Stimulated activated CD8-positive, alpha-beta memory T cell treated with anti-CD3 and anti-CD28 coated beads, Interleukin-2, amount 100 ng/mL, for 1 hour (primary cell): Measurements from ENCODE around the gene PGLYRP4.
"Not testable (repeated sequence)": the region's sequence is repeated elsewhere in the genome, so short reads cannot be mapped to it uniquely, and the experiment has no call there.

Experiments used
- DNase-seq, 2 donors: peaks; one replicate each; pipeline ENCODE4 v3.0.0-alpha.2; 2020; ENCODE audit warnings: low read depth in 2 of 2

Gene PGLYRP4

DNA sequence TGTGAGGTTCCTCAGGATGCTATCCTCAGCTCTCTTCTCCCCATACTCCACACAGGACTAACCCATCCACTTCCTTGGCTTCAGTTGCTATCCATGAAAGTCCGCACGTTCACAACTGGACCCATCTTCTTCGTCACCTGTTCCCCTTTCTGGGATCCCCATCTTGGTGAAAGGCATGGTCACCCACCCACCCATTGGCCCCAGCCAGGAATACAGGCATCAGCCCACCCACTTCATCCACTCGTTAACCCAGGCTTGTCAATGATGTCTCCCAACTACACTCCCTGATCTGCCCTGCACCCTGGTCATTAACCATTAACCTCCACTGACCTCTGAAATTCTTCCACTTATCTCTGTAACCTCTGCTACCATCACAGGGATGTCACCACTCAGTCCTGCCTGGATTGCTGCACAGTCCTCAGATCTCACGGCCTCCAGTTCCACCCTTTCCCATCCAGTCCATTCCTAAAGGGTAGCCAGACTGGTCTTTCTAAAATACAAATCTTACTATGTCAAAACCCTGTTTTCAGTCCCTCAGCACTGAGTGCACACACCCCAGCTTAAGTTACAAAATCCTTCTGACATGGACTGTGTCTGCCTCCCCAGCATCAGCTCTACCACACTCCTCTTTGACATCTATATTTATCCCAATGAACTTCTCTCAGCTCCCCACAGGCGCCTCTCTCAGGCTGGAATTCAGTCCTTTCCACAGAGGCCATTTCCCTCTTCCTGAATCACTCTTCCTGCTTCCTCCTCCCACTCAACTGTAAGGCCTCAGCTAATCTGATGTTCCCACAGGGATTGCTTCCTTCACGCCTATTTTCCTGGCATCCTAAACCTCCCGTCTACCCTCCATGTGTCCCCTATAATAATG is 10.4 kb downstream of the PGLYRP4 start:
- DNase-seq, result no peak

DNA sequence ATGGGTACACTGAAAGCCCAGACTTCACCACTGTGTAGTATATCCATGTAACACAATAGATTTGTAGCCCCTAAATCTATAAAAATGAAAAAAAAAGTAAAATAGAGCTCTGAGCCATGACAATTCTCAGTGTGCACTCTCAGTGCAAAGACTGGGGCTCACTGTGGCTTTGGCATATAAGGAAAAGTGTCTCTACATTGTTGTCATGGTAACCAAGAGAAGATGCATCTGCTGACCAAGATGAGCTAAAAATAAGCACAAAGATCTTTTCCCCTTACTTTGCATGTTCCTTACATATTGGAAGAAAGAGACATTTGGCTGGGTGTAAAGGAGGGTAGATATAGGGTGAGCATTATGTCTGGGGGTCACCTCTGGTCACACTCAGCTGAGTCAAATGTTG is 12.0 kb downstream of the PGLYRP4 start:
- DNase-seq, result no peak

DNA sequence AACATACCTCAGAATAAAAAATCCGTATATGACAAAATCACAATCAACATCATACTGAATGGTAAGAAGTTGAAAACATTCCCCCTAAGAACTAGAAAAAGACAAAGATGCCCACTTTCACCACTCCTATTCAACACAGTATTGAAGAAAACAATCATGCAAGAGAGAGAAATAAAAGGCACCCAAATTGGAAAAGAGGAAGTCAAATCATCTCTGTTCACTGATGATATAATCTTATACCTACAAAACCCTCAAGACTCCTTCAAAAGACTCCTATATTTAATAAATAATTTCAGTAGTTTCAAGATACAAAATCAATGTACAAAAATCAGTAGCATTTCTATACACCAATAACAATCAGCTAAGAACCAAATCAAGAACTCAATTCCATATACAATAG is 14.7 kb downstream of the PGLYRP4 start:
- DNase-seq, result no peak

DNA sequence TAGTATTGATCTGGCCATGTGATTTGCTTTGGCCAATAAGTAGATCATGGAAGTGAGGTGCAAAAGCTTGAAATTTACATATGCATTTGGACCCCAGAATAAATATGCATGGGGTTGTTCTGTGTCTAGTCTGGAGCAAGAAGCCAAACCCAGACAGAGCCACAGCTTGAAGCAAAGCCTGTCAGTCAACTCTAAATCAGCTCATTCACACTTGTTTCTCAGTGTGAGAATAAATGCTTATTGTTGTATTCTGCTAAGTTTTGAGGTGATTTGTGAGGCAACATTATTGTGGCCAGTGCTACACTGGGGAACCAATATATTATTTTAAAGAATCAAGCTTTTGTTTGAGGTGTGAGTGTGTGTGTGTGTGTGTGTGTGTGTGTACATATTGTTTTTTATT is 23.7 kb downstream of the PGLYRP4 start:
- no peak for DNase-seq

DNA sequence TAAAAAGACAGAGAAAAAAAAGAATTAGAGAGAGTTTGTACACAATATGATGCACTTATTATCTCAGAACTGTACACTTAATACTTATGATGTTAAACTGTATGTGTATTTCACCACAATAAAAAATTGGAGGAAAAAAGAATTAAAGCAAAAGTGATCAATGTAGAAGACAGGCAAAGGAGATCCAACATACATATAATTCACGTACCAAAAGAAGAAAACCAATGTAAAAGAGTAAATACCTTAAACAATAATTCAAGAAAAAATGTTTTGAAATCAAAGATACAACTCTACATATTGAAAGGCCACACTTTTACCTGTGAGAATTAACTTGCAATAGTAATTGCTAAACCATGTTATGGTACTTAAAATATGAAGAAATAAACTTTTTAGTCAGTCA is 26.1 kb downstream of the PGLYRP4 start:
- DNase-seq, result no peak

DNA sequence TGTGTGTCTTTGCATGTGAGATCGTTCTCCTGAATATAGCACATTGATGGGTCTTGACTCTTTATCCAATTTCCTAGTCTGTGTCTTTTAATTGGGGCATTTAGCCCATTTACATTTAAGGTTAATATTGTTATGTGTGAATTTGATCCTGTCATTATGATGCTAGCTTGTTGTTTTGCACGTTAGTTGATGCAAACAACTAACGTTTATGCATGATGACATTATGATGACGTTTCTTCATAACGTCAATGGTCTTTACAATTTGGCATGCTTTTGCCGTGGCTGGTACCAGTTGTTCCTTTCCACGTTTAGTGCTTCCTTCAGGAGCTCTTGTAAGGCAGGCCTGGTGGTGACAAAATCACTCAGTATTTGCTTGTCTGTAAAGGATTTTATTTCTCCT is 30.5 kb downstream of the PGLYRP4 start:
- not testable (repeated sequence) for DNase-seq

DNA sequence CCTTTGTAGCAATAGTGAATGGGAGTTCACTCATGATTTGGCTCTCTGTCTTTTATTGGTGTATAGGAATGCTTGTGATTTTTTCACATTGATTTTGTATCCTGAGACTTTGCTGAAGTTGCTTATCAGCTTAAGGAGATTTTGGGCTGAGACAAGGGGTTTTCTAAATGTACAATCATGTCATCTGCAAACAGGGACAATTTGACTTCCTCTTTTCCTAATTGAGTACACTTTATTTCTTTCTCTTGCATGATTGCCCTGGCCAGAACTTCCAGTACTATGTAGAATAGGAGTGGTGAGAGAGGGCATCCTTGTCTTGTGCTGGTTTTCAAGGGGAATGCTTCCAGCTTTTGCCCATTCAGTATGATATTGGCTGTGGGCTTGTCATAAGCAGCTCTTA is 32.6 kb downstream of the PGLYRP4 start:
- not testable (repeated sequence) for DNase-seq

DNA sequence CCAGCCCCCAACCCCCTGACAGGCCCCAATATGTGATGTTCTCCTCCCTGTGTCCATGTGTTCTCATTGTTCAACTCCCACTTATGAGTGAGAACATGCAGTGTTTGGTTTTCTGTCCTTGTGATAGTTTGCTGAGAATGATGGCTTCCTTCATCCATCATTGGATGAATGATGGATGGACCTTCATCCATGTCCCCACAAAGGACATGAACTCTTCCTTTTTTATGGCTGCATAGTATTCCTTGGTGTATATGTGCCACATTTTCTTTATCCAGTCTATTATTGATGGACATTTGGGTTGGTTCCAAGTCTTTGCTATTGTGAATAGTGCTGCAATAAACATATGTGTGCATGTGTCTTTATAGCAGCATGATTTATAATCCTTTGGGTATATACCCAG is 34.3 kb downstream of the PGLYRP4 start:
- not testable (repeated sequence) for DNase-seq

DNA sequence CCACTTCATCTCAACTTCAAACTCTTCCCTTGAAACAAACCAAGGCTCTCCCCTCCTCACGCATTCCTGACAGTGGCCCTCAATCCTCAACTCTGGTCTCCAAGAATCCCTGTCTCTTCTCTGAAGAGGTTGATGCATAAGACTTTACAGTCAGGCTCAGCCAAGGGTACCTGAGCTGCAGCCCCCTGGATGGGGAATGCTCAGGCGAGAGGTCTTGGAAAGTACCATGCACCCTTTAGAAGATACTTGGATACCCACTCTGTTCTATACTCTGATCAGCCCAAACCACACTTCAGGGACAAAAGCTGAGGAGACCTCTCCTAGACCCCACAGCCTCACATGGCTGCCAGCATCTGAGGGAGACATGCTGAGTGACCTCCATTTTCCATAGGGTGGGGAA is 35.4 kb downstream of the PGLYRP4 start:
- DNase-seq, result no peak

DNA sequence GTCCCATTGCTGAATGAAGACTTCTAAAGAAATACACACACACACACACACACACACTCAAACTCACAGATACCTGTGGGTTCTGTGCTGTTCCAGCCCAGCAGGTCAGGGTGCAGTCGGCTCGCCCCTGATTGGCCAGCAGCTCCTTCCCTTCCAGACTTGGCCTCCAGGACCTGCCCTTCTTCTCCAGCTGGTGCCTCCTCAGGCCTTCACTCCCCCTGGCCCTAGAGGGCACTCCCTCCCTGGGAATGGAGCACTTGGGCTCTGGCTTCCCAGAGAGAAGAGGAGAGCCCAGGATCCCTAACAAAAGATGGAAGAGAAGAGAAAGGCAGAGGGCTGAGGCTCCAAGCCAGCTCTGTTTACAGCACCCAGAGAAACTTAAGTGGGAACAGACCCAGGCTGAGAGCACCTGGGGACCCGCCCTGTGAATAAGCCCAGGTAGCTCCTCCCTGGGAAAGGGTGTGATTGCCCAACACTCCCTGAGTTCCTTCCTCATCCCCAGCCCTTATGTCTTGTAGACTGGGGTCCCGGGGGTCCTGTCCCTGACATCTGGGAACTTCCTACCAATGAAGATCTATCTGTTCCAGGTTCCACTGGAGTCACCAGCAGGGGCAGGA is 36.0 kb downstream of the PGLYRP4 start, which contains the start of gene PGLYRP3:
Gene PGLYRP3 (minus strand): TSS at position 383 of the 617 bp plus-strand sequence. CDS start 2,287 bp downstream, outside the sequence.
- no peak for DNase-seq

DNA sequence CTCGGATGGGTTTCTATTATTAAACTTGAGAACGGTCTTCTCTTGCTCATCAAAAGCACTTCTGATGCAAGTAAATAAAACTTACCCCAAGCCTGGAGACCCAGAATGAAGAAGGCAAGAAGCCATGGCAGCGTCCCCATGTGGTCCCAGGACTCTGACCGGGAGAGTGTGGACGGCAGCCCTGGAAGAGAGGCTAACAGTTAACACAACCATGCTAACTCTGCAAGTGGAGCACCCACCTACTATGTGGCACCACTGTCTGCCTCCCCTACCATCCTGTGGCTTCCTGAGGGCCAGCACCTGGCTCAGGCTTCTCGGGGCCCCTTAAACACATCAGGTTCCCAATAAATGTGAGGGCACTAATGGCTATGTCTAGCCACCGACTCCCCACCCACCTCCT is 38.1 kb downstream of the PGLYRP4 start:
- no peak for DNase-seq

DNA sequence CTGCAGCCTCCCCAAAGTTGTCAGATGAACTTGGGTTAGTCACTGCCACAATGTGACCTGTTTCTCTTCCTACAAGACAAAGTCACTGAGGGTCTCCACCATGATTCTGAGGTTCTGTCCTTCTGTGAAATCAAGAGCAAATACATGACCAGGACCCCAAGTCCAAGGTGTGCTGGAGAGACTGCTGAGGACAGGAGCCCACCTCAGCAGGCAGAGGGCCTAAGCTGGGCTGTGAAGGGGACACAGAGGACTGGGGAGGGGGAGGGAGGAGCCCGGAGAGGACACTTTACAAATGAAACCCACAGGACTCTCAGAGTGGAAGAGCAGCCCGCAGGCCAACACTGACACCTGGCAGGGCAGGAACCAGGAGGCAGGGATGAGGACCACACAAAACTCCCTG is 39.2 kb downstream of the PGLYRP4 start:
- no peak for DNase-seq

DNA sequence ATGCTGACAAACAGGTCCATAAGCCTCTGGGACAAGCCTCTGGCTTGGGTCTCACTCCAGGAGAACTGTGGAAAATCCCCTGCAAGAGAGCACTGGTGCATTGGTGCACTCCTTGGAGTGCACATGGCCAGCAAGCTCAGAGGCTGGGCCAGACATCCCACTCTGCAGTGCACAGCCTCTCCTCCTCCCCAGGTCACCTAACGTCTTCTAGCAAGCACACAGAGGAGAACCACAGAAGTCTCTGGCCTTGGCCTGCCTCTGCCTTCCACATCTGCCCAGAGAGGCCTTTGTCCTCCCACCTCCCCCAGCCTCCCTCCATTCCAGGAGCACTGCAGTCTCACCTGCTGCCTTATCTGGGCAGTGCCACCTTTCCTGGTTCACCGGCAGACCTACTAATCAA is 40.1 kb downstream of the PGLYRP4 start:
- no peak for DNase-seq

DNA sequence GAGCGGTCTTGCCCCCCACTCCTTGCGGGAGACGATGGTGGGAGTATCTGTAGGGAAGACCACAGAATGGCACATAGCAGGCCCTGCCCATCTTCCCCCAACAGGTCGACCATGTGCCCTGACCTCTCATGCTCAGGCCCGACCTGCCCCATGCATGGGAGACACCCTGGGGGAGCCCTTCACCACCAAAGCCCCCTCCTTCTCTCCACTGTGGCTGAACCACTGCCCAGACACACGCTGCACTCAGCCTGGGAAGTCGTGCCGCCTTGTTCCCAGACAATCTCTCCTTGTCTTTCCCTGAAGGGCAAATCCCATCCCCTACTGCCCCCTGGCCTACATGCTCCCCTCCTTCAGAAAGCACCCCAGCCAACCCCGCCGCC is 41.4 kb downstream of the PGLYRP4 start:
- no peak for DNase-seq

DNA sequence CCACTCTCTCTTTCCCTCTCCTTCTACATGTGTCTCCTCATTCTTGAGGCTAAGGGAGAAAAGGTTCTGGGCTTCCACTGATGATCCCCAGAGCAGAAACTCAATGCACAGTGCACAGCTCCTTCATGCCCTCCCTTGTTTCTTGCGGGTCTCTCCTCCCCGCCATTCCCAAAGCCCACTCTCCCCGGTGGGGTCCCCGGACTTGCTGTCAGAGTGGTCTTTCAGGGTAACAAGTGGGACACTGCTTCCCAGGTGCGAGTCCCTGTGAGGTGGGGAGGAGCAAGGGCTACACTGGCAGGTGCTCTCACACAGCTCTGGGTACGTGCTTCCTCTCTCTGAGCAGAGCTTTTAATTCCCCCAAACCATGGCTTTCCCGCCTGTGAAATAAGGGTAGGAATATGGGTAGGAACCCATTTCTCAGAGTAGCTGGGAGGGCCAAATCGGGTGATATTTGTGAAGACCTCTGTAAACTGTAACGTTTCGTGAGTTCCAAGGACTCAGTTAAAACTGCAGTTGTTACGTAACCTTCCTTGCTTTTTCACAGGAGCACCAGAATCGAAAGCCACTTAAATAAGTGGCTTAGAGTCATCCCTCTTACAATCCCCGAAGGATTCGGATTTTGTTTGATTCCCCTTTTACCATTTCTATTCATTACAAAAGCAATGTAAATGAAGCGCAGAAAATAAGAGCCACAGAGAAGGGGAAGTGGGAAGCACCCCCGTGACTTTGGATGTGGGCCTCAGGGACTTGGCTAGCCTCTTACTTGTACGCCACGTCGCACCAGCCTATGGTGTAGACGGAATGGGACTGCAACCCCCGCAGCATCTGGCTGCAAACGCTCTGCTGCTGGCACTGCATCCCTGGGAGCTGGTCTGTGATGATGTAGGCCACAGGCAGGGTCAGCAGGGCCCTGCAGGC is 42.1 kb downstream of the PGLYRP4 start:
- no peak for DNase-seq

DNA sequence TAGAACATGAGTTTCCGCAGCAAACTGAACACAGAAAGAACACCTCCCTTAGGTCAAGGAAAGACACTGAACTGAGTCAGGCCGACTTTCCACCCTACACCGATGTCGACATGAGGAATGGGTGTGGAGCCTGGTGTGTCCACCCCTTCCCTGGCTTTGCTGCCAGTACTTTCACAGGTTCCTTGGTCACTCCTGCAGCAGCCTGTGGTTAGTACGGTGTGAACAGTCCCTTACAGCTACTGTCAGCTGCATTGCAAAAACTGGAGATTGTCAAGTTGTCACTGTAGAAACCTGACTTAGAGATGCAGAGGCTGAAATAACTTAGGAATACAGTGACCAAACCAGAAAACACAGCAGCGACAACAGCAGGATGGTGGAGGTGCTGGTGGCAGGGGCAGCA is 43.0 kb downstream of the PGLYRP4 start:
- DNase-seq, result no peak

DNA sequence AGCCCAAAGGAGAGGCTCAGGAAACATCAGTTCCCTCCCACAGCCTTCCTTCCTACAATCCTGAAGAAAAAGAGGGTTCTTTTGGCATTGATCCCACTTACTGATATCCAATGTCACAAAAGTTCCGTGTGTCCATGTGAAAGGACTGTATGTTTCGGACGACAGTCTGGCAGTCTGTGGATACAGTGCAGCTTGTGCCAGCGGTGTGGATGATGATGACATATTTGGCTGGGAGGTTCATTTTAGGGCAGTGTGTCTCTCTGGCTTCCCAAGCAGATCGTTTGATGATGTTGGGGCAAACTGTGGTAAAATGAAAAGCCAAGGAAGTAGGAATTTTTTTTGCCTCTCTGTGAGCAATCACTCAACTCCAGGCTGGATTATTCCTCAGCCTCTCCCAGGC is 46.3 kb downstream of the PGLYRP4 start:
- no peak for DNase-seq

DNA sequence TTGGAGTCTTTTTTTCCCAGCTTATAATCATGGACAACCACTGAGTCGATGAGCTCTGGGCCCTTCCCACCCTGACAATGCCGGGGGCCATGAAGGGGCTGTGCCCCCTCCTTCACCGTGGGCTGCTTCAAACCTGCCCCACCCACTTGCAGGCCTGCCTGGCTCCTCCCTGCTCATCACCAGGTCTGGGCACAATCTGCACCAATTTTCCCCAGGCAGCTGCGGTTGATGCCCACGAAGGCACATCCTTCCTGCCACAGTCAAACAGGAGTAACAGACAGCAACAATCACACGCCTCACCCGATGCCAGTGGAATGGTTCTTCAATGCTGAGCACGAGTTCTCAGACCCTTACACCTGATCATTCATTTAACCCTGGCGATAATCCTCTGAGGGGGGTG is 54.8 kb downstream of the PGLYRP4 start:
- DNase-seq, result no peak

DNA sequence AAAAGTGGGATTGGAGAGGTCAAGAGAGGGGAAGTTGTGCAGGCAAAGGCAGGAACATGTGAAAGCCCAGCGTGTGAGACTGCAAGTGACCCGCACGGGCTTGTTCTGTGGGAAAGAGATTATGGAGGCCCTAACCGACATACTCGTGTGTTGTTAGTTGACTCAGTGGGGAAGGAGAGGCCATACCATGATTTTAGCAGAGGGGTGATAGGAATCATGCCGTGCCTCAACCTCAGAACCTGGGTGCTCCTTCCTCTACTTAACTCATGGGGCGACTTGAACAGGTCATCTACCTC is 55.2 kb downstream of the PGLYRP4 start:
- DNase-seq, result no peak

DNA sequence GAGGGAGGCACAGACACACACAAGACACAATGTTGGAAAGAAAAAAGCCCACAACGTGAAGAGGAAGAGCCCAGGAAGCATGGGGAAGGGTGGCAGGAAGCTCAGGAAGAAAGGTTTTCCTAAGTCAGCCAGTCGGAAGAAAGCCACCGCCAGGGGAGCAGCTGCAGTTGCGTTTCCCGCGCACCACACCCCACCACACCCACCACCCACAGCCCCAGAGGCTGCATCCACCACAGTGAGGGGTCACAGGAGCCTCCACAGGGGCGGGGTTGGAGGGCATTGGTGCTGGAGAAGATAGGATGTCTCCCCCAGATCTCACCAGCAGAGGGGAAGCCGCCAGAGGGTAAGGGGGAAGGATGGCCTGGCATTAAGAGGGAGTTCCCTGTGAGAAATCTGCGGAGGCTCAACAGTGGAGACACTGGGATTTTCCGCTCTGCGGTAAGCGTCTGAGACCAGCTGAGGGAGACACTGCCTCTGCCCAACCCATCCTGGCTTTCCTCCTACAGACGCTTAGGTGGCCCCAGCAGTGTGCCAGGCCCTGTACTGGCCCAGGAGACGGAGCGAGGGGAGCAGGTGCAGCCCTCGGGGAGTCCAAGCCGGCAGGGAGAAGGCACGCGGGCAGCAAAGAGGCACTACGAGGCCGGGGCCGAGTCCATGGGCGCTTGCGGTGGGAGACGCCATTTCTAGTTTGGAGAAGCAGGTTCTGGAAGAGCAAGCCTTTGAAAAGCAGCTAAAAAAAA is 55.7 kb downstream of the PGLYRP4 start:
- DNase-seq, result no peak

DNA sequence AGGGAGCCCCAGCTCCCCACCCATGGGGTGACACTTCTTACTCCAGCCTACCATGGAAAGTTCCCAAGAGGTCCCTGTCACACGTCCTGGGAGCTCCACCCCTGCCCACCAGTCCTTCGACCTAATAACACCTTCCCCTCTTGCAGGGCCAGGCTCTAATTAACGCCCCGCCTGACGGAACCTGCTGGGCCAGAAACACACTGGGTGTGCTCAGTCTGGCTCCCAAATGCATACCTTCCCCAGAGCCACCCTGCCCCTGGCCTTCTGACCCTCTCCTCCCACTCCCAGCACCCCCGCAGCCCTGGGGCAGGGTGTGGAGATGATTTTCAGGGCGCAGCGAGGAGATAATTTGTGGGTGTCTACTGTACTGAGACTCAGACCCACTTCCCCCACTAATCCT is 56.5 kb downstream of the PGLYRP4 start:
- DNase-seq, result no peak

DNA sequence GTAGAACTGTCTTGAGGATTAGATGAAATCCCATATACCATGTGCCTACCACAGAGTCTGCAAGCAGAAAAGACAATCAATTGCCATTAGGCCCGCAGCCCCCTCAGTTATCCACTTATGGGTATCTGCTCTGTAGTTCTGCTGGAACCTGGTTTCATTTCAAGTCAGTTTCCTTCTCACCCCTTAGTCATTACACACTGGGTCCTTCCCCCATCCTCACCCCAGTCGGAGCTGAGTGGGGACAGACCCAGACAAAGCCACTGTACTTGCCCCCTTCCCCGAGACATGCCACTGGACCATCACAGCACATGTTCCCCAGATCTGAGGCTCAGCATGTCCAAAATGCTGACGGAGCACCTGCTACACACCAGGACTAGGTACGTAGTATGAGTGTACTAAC is 57.1 kb downstream of the PGLYRP4 start:
- no peak for DNase-seq
